HG02610 (cell line): Measurements from ENCODE around the gene SHROOM2.

Source experiments
- ATAC-seq: cut with Tn5 transposase; IDR thresholded peaks from one replicate; pipeline ENCODE4 v1.9.1; 2021; ENCODE audit warnings: mild to moderate bottlenecking, moderate library complexity; ENCODE audit not compliant: unreplicated experiment

SHROOM2 gene

DNA sequence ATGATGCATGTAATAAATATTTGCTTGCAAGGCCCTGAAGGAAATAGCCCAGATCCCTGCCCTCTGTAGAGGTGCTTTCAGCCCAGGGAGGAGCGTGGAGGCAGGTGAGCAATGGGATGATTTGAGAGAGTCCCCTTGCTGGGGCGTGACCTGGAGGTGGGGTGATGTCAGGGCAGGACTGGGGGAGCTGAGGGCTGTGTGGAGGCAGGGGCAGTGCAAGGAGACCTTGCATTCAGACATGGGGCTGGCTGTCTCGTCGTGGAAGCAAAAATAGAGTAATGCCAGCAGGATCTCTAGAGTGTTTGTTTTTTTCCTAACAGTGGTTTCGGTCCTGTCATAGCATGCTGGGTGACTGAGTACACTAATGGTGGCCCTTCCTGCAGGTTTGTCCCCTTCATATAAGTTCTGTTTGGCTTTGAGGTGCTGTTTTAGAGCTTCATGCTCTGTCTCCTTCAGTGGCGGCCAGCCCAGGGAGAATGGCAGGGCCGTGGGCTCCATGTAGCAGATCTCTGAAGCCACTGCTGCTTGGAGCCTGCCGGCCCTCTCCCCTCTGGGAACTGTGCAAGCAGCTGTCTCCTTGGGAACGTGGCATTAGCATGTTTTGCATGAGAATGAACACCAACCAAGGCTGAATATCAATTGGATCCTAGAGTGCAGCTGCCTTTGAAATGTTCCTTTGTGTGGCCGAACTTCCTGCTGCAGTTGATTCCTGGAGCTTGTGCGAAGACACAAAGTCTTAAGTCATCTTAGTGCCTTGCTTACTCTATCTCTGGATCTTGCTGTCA is 141.7 kb downstream of the SHROOM2 start:
- no peak for ATAC-seq

DNA sequence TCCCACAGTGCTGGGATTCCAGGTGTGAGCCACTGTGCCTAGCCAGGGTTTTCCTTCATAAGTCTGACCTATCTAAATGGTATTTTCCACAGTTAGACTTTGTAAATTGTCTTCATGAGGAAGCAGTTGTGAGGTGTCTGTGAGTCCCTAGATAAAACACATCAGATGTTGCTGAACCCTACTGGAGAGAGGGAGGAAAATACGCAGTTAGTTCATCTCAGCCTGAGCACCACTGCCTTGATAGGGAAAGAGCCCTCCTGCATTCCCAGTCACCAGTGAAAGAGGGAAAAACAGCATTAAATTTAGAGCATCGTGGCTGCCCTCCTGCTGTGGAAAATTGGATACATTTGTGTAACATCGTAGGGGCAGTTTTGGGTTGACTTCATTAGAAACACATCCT is 149.2 kb downstream of the SHROOM2 start:
- ATAC-seq = no peak

GRCh38 chrX:9937761-9938160 is 151.5 kb downstream of the SHROOM2 start:
- no peak for ATAC-seq

- no peak for ATAC-seq
Measured at GRCh38 chrX:9938516-9938915, 152.3 kb downstream of the SHROOM2 start.

DNA sequence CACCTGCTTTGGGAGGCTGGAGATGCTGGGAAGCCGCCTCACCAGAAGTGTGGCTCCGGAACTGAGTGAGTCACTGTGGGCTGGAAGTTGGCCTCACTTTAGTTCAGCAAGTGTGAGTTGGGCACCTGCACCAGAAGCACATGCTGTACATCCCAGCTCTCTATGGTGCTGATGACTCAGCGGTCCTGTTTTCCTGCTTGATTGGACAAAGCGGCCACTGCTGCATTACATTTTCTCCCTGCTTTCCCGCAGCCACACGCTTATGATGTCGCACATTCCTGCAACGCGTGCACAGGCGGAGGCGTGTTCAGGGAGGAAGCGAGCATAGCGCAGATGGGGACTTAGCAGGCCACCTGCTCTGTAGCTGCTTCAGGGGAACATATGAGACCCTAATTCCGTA is 154.2 kb downstream of the SHROOM2 start:
- ATAC-seq = no peak

- ATAC-seq = peak; percentile 94
Measured at GRCh38 chrX:9942086-9942485, 155.9 kb downstream of the SHROOM2 start.

DNA sequence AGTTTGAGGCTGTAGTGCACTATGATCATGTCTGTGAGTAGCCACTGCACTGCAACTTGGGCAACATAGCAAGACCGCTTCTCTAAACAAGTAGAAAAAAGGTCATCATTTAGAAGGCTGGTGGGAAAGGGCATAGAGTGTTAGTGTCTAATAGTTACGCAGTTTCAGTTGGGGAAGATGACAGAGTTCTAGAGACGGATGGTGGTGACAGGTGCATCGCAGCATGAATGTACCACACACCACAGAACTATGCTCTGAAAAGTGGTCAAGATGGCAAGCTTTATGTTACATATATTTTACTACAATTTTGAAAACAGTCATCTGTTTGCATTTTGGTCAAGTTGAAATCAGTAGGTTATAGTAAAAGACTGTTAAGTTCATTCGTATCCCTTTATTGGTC is 157.2 kb downstream of the SHROOM2 start:
- no peak for ATAC-seq

GRCh38 chrX:9947131-9947794 is 161.0 kb downstream of the SHROOM2 start:
- no peak for ATAC-seq

DNA sequence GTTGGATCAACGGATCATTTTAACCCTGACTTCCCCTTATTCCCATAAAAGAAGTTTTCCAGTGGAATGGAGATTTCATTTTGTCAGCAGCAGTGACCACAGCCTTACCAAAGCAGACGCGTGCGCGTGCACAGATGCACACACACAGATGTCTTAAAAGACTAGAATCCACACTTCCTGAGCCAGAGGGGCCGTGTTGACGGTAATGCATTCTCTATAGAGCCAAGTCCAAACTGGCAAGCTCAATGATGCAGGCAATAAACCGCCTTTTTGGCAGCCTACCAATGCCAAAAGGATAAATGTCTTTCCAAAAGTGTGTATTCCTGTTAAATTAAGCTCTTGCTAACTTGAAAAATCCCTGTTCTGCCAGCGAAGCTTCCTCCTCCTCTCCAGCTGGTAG is 162.2 kb downstream of the SHROOM2 start:
- no peak for ATAC-seq

DNA sequence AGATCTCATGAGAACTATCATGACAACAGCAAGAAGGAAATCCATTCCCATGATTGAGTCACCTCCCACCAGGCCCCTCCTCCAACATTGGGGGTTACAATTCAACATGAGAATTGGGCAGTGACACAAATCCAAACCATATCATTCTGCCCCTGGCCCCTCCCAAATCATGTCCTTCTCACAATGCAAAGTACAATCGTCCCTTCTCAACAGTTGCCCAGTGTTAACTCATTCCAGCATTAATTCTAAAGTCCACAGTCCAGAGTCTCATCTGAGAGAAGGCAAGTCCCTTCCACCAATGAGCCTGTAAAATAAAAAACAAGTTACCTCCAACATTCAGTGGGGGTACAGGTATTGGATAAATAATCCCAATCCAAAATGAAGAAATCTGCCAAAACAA is 166.1 kb downstream of the SHROOM2 start:
- no peak for ATAC-seq

DNA sequence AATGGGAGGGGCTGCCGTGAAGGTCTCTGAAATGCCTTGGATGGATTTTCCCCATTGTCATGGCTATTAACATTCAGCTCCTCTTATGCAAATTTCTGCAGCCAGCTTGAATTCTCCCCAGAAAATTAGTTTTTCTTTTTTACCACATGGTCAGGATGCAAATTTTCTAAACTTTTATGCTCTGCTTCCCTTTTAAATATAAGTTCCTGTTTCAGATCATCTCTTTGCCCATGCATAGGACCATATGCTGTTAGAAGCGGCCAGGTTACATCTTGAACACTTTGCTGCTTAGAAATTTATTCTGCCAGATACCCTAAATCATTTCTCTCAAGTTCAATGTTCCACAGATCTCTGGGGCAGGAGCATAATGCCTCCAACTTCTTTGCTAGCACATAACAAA is 167.2 kb downstream of the SHROOM2 start:
- ATAC-seq = no peak

DNA sequence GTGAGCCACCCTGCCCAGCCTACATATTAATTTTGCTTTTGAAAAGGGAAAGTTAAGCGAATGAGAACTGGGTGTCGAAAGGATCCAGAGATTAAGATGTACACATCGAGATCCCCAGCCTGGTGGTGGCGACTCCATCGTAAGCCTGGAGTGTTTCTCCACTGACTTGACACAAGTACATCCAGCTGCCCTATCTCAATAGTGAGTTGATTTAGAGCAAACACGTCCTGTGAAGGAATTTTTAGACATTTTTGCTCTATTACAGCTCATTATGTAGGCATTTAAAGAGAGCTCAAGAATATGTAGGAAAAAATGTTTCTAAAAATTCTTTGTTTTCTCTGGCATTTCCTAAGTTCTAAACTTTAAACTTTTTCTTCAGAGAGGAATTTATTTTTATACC is 169.3 kb downstream of the SHROOM2 start:
- ATAC-seq = no peak

DNA sequence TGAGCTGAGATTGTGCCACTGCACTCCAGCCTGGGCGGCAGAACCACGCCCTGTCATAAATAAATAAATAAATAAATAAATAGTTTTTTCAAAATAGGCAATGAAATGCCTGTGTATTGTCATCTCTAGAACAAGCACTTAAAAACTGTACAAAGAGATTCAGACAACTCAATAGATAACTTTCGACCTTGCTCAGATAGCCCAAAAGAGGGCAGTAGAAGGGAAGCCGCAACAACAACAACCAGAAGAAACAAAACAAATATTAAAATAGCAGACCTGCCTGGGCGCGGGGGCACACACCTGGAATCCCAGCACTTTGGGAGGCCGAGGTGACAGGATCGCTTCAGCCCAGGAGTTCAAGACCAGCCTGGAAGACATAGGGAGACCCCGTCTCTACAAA is 171.5 kb downstream of the SHROOM2 start:
- no peak for ATAC-seq

DNA sequence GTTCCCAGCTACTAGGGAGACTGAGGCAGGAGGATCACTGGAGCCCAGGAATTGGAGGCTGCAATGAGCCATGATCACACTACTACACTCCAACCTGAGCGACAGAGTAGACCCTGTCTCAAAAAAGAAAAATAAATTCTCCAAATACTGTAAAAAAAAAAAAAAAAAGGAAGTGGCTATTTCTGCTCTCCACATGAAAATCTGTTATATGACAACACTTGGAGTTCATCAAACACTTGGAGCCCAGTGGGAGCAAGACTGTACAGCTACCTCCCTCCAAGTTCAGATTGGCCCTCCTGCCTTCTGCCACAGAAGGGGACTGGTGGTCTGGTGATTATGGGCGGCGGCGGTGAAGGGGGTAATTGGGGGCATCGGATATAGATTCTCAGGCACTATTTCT is 172.0 kb downstream of the SHROOM2 start:
- ATAC-seq = no peak

GRCh38 chrX:9961750-9962149 is 175.5 kb downstream of the SHROOM2 start:
- no peak for ATAC-seq

DNA sequence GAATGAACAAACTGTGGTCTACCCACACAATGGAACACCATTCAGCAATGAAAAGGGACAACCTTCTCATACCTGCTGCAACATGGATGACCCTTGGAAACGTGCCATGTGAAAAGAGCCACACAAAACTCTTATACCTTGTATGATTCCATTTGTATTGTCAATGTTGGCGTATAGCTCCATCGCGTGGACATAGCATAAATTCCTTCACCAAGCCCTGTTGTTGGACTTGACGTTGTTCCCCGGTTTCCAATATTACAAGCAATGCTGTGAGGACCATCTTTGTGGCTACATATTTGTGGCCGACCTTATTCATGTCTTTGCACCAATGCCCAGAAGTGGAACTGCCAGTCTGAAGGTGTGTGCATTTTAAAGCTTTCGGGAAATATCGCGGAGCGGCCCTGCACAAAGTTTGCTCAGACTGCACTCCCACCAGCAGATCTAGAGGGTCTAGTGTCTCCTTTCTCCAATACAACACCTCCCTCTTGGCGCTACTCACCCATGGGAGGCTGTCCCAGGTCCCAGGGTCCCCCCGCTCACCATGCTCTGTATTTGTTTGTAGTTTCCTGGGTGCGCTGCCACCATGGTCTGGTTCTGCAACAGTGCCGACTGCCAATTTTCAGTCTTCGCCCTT is 180.7 kb downstream of the SHROOM2 start, which contains the start of gene CLDN34:
Gene CLDN34, plus strand, starts transcription at position 584 of the 634 bp plus-strand sequence. Its CDS starts 0 bp downstream, at position 584.
- ATAC-seq = no peak

DNA sequence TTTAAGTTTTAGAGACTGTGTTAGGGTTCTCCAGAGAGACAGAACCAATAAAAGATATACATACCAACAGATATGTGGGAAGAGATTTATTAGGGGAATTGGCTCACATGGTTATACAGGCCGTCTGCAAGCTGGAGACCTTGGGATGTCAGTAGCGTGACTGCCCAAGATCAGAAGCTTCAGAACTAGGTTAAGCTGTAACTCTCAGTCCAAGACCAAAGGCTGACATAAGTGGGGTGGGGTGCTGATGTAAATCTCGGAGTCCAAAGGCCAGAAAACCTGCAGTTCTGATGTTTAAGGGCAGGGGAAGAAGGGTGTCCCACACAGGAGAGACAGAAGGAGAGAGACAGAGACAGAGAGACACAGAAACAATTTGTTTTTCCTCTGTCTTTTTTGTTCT is 191.4 kb downstream of the SHROOM2 start:
- no peak for ATAC-seq

DNA sequence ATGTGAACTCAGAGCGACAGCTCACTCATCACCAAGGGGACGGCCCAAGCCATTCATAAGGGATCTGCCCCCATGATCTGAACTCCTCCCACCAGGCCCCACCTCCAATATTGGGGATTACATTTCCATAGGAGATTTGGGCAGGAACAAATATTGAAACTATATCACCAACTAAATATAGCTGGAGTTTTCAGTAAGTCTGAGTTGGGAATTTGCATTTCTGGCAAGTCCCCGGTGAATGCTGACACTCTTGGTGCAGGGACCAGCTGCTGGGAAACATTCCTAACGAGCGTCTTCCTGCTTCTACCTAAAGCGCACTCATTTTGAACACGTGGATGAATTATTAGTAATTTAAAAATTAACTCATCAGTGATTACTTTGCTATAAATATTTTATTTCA is 194.2 kb downstream of the SHROOM2 start:
- ATAC-seq = no peak

GRCh38 chrX:9980927-9981326 is 194.7 kb downstream of the SHROOM2 start:
- ATAC-seq = no peak

DNA sequence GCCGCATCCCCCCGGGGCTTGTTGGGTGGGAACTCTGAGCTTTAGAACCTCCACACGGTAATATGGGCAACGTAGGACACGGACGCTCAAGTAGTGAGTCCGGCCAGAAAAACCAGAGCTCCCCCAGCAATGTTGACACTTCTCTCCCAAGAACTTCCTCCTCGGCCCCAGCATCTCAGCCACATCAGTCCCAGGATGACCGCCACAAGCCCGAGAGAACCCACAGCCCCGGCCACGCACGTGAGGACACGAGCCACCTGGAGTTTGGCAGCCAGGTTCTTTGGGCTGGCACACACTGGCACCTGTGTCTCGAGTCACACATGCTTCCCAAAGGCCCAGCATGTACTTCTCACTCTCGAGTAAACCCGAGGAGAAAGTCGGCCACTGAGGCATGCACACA is 197.2 kb downstream of the SHROOM2 start:
- ATAC-seq = no peak

DNA sequence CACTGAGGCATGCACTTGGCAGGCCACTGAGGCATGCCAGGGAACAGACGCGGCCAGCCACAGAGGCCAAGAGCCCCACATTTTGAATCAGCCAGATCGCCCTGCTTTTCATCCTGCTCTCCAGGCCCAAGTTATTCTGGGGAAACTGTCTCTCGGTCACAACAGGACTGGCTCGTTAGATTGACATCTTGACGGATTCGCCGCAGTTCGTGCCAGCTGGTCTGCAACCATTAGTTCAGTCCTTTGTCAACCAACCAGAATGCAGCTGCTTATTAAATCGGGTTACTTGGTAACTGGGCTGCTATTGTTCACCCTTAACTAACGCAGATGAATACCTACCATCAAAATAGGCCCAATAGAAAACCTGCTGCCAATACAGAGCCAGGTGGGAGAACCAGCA is 197.6 kb downstream of the SHROOM2 start:
- ATAC-seq = no peak

GRCh38 chrX:9988762-9989161 is 202.5 kb downstream of the SHROOM2 start:
- ATAC-seq = no peak
